ENCODE data around the gene KRT79.

Gene KRT79

DNA sequence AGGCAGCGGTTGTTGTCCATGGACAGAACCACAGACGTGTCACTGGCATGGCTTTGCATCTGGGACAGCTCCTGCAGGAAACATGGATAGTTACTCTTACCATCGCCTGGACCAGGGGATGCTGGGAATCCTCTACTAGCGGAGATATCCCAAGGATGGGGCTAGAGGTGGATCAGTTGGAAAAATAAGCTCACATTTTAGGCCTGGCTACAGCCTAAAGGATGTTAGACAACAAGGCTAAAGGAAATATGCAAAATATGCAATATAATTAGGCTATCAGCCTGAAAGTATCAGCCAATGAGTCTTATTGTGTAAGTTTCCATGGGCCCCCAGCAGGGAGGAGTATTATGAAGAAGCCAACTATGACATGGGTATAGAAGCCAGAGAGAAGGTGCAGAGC lies 61.9 kb downstream of the KRT79 start:
- no peak for DNase-seq (ENCODE audit: low read depth in 4 of 4, low spot score in 1 of 4)

DNA sequence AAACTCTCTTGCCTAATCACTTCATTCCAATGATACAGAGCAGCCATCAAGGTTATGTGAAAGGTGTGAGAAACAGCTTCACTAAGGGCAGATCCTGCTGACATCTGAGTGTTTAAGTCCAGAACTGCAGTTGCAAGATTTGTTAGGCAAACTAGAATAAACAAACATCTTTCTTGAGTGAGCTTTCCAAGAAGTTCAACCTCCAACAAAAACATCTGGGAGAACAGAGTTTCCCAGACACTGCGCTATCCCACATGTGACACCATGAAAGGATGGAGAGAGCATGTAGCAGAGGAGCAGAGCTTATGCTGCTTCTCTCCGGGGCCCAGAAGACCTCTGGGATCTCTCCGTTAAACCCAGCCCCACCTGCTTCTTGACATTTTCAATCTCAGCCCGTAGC lies 62.6 kb downstream of the KRT79 start:
- no peak for DNase-seq (ENCODE audit: low read depth in 4 of 4, low spot score in 1 of 4)

Data from stimulated activated CD4-positive, alpha-beta T cell treated with anti-CD3 and anti-CD28 coated beads, Interleukin-1b, Interleukin-23, amount 100 ng/mL, for 24 hours (primary cell).